Ishikawa (cell line): ENCODE measurements around the gene PNKP.

Experiments used
- CEBPB ChIP-seq: IDR thresholded peaks from 2 replicates; pipeline ENCODE4 v1.6.1; 2012
- CREB1 ChIP-seq: IDR thresholded peaks from 2 replicates; pipeline ENCODE4 v1.6.1; 2012; ENCODE audit warnings: low read depth
- EGR1 ChIP-seq: IDR thresholded peaks from 2 replicates; pipeline ENCODE4 v1.6.1; 2012
- EP300 ChIP-seq: IDR thresholded peaks from 2 replicates; pipeline ENCODE4 v1.6.1; 2012; ENCODE audit warnings: borderline replicate concordance
- FOXM1 ChIP-seq: IDR thresholded peaks from 2 replicates; pipeline ENCODE4 v1.6.1; 2012; ENCODE audit warnings: low read depth, borderline replicate concordance
- MAX ChIP-seq: IDR thresholded peaks from 2 replicates; pipeline ENCODE4 v1.6.1; 2012
- NFIC ChIP-seq: IDR thresholded peaks from 2 replicates; pipeline ENCODE4 v1.6.1; 2012
- RAD21 ChIP-seq: IDR thresholded peaks from 2 replicates; pipeline ENCODE4 v1.6.1; 2012; ENCODE audit warnings: low read depth
- REST ChIP-seq: IDR thresholded peaks from 2 replicates; pipeline ENCODE4 v1.6.1; 2012; ENCODE audit warnings: low read depth, mild to moderate bottlenecking
- TAF1 ChIP-seq: IDR thresholded peaks from 2 replicates; pipeline ENCODE4 v1.6.1; 2012; ENCODE audit warnings: low read depth, mild to moderate bottlenecking
- TCF12 ChIP-seq: IDR thresholded peaks from 2 replicates; pipeline ENCODE4 v1.6.1; 2012; ENCODE audit warnings: low read depth
- TEAD4 ChIP-seq: IDR thresholded peaks from 2 replicates; pipeline ENCODE4 v1.6.1; 2012
- USF1 ChIP-seq: IDR thresholded peaks from 2 replicates; pipeline ENCODE4 v1.6.1; 2012
- YY1 ChIP-seq: IDR thresholded peaks from 2 replicates; pipeline ENCODE4 v1.6.1; 2012; ENCODE audit warnings: low read depth
- ZBTB7A ChIP-seq: IDR thresholded peaks from 2 replicates; pipeline ENCODE4 v1.6.1; 2012; ENCODE audit warnings: low read depth

The PNKP gene

GRCh38 chr19:49892716-49893115 is 25.3 kb upstream of the PNKP start:
- no peak for TF ChIP-seq CREB1
- no peak for TF ChIP-seq MAX
- no peak for TF ChIP-seq RAD21
- no peak for TF ChIP-seq TEAD4
- no peak for TF ChIP-seq YY1
- no peak for TF ChIP-seq USF1
- no peak for TF ChIP-seq ZBTB7A
- TF ChIP-seq NFIC, result no peak
- TF ChIP-seq TCF12, result no peak
- TF ChIP-seq TAF1, result no peak
- no peak for TF ChIP-seq CEBPB

- TF ChIP-seq FOXM1 (no peak), CEBPB (no peak), NFIC (no peak), REST (no peak), YY1 (no peak), ZBTB7A (no peak), TCF12 (no peak), TAF1 (no peak), CREB1 (no peak)
Measured at GRCh38 chr19:49891393-49891792, 24.0 kb upstream of the PNKP start.

GRCh38 chr19:49890349-49891311 is 23.3 kb upstream of the PNKP start:
- TF ChIP-seq TCF12 (0 out of 2 replicates have a peak, but pooled peaks have one; percentile 31), EGR1 (0 out of 2 replicates have a peak, but pooled peaks have one; percentile 5), MAX (peak; percentile 84; the same call in 1 of the 2 replicates), CEBPB (no peak), USF1 (no peak), EP300 (no peak), REST (no peak), RAD21 (no peak)

- TF ChIP-seq YY1 (no peak), REST (no peak), RAD21 (peak; percentile 41; the same call in 1 of the 2 replicates), ZBTB7A (no peak), CEBPB (no peak), NFIC (no peak; the same call in 1 of the 2 replicates), EGR1 (no peak), USF1 (peak; percentile 76), CREB1 (0 out of 2 replicates have a peak, but pooled peaks have one; percentile 29), FOXM1 (no peak), MAX (peak; percentile 100), TAF1 (no peak), TEAD4 (no peak), TCF12 (peak; percentile 68; the same call in 1 of the 2 replicates), EP300 (no peak)
Measured at GRCh38 chr19:49889687-49890348, 22.4 kb upstream of the PNKP start.
